GM12874 (cell line): Measurements from ENCODE around the gene MAB21L3.

Experiments
- CTCF ChIP-seq: IDR thresholded peaks from 2 replicates; pipeline ENCODE4 v1.5.1; 2011; ENCODE audit warnings: low read depth, mild to moderate bottlenecking, control low read depth, low read length, moderate library complexity; ENCODE audit not compliant: insufficient read depth

The MAB21L3 gene

GRCh38 chr1:116152577-116152943 is 41.4 kb downstream of the MAB21L3 start:
- TF ChIP-seq CTCF = no peak

GRCh38 chr1:116152950-116153691 is 41.9 kb downstream of the MAB21L3 start:
- TF ChIP-seq CTCF = no peak

GRCh38 chr1:116153692-116154031 is 42.5 kb downstream of the MAB21L3 start:
- no peak for TF ChIP-seq CTCF

GRCh38 chr1:116154536-116154935 is 43.3 kb downstream of the MAB21L3 start:
- TF ChIP-seq CTCF = no peak

- TF ChIP-seq CTCF = no peak
Observed at GRCh38 chr1:116157096-116157495, 45.9 kb downstream of the MAB21L3 start.

GRCh38 chr1:116159177-116159576 is 48.0 kb downstream of the MAB21L3 start:
- no peak for TF ChIP-seq CTCF

GRCh38 chr1:116159611-116160010 is 48.4 kb downstream of the MAB21L3 start:
- TF ChIP-seq CTCF = no peak
